Body of pancreas (tissue), 4 donors: ENCODE measurements around the gene GIGYF2.

Source experiments
- POLR2A ChIP-seq, 3 donors: fragments of 450-650 bp; IDR thresholded peaks; one replicate each; pipeline ENCODE4 v1.6.1; 2016; ENCODE audit warnings: antibody characterized with exemption in 3 of 3, mild to moderate bottlenecking in 2 of 3
- TF ChIP-seq, protein P1 (sequence below), 7 experiments: fragments of 450-650 bp in 4 of 7; fragments of 200-600 bp in 3 of 7; sonication (generic) in 3 of 7; IDR thresholded peaks; one replicate each; pipeline ENCODE4 v1.5.1; 2016 to 2019; ENCODE audit warnings: antibody characterized with exemption in 7 of 7

DNA sequence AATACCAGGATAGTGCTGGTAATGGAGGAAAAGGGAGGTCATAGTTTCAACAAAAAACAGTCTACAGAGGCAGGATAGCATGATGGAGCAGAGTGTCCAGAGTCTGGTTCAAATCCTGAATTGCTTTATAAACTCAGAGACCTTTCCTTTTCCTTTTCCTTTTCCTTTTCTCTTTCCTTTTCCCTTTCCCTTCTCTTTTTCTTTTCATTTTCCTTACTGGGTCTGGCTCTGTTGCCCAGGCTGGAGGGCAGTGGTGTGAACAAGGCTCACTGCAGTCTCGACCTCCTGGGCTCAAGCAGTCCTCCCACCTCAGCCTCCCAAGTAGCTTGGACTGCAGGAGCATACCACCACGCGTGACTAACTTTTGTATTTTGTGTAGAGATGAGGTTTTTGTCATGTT is 31.7 kb downstream of the GIGYF2 start:
- TF ChIP-seq POLR2A (IDR thresholded peaks at IDR 0.05): no peak
- TF ChIP-seq, protein P1, sequence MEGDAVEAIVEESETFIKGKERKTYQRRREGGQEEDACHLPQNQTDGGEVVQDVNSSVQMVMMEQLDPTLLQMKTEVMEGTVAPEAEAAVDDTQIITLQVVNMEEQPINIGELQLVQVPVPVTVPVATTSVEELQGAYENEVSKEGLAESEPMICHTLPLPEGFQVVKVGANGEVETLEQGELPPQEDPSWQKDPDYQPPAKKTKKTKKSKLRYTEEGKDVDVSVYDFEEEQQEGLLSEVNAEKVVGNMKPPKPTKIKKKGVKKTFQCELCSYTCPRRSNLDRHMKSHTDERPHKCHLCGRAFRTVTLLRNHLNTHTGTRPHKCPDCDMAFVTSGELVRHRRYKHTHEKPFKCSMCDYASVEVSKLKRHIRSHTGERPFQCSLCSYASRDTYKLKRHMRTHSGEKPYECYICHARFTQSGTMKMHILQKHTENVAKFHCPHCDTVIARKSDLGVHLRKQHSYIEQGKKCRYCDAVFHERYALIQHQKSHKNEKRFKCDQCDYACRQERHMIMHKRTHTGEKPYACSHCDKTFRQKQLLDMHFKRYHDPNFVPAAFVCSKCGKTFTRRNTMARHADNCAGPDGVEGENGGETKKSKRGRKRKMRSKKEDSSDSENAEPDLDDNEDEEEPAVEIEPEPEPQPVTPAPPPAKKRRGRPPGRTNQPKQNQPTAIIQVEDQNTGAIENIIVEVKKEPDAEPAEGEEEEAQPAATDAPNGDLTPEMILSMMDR (IDR thresholded peaks at IDR 0.05): no peak
